GM11168 (cell line): ENCODE results near the gene C1orf159.
"Not testable (repeated sequence)": the region's sequence is repeated elsewhere in the genome, so short reads cannot be mapped to it uniquely, and the experiment has no call there.

Experiments used
- in situ Hi-C: fragments of 300-500 bp; cut with MboI; formaldehyde crosslinking; loops from one replicate; pipeline ENCODE4 v1.12.0; 2022; ENCODE audit warnings: low sequenced_read_pairs; ENCODE audit not compliant: unreplicated experiment

The C1orf159 gene

GRCh38 chr1:1115786-1116700, at the start of gene C1orf159:
TSS of gene C1orf159 (minus strand) at chr1:1116089. CDS start at chr1:1091543, 24,546 bp downstream.
- in situ Hi-C loops, result loop anchor here (10.0 kb wide), 1 partner anchor 139 kb away; no protein-coding TSS in a partner anchor

- in situ Hi-C loops, result no loop called here
Observed at GRCh38 chr1:1165485-1165884, 49.6 kb upstream of the C1orf159 start.

- in situ Hi-C loops, result no loop called here
Observed at GRCh38 chr1:1164701-1165451, 49.0 kb upstream of the C1orf159 start.

GRCh38 chr1:1164361-1164700, 48.4 kb upstream of the C1orf159 start:
- in situ Hi-C loops, result no loop called here

- in situ Hi-C loops, result no loop called here
Observed at GRCh38 chr1:1163538-1164070, 47.7 kb upstream of the C1orf159 start.

- in situ Hi-C loops, result no loop called here
Observed at GRCh38 chr1:1162597-1163537, 47.0 kb upstream of the C1orf159 start.

GRCh38 chr1:1161683-1162079, 45.8 kb upstream of the C1orf159 start:
- in situ Hi-C loops, result no loop called here

- in situ Hi-C loops, result no loop called here
Observed at GRCh38 chr1:1161078-1161682, 45.3 kb upstream of the C1orf159 start.

- in situ Hi-C loops, result no loop called here
Observed at GRCh38 chr1:1160281-1160930, 44.5 kb upstream of the C1orf159 start.

GRCh38 chr1:1157914-1158710, 42.2 kb upstream of the C1orf159 start:
- in situ Hi-C loops, result no loop called here

GRCh38 chr1:1157426-1157913, 41.6 kb upstream of the C1orf159 start:
- in situ Hi-C loops, result no loop called here

- in situ Hi-C loops, result no loop called here
Observed at GRCh38 chr1:1157033-1157365, 41.1 kb upstream of the C1orf159 start.

GRCh38 chr1:1156140-1157032, 40.5 kb upstream of the C1orf159 start:
- in situ Hi-C loops, result no loop called here

GRCh38 chr1:1155258-1155657, 39.4 kb upstream of the C1orf159 start:
- in situ Hi-C loops, result no loop called here

- in situ Hi-C loops, result no loop called here
Observed at GRCh38 chr1:1153874-1154273, 38.0 kb upstream of the C1orf159 start.

GRCh38 chr1:1153215-1153614, 37.3 kb upstream of the C1orf159 start:
- in situ Hi-C loops, result not testable (repeated sequence)

GRCh38 chr1:1152431-1152830, 36.5 kb upstream of the C1orf159 start:
- in situ Hi-C loops, result not testable (repeated sequence)
